GM12873 (cell line): ENCODE data around the gene TESK1.

Experiments used
- TF ChIP-seq, protein P1 (sequence below): IDR thresholded peaks from 2 replicates; pipeline ENCODE4 v1.5.1; 2012; ENCODE audit warnings: low read depth, mild to moderate bottlenecking, moderate library complexity, low read length, control low read depth; ENCODE audit not compliant: insufficient read depth; ENCODE audit errors: missing control alignments

TESK1 gene

DNA sequence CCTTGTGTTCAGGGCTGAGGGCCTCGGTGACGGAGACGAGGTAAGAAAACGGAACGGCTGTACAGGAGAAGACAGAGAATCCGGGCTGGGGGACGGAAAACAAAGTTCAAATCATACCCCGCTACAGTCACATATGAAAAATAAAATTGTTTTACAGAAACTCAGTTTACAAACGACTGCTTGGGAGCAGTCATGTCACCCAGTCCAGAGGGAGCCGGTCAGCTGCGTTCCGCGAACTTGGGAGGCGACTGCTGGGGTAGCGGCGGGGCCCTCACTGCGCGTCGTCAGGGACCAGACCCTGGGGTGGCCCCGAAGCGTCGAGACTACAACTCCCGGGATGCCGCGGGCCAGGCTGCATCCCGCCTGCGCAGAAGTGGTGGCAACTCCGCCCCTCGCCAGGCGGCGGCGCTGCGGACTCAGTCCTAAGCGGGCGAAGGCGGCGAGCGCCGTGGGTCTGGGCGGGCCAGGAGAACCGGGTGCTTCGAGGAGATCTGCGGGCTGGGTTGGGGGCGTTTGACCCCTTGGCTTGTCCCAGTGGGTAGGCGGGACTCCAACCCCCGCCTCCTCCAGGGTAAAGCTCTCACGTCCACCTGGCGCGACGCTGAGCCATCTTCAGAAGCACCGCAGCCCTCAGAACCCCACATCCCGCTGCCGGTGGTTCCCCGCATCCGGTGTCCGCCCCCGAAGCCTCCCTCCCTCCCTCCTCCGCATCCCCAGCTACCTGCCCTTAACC, 41.6 kb downstream of the TESK1 start:
- TF ChIP-seq, protein P1, sequence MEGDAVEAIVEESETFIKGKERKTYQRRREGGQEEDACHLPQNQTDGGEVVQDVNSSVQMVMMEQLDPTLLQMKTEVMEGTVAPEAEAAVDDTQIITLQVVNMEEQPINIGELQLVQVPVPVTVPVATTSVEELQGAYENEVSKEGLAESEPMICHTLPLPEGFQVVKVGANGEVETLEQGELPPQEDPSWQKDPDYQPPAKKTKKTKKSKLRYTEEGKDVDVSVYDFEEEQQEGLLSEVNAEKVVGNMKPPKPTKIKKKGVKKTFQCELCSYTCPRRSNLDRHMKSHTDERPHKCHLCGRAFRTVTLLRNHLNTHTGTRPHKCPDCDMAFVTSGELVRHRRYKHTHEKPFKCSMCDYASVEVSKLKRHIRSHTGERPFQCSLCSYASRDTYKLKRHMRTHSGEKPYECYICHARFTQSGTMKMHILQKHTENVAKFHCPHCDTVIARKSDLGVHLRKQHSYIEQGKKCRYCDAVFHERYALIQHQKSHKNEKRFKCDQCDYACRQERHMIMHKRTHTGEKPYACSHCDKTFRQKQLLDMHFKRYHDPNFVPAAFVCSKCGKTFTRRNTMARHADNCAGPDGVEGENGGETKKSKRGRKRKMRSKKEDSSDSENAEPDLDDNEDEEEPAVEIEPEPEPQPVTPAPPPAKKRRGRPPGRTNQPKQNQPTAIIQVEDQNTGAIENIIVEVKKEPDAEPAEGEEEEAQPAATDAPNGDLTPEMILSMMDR, result peak; percentile 95

DNA sequence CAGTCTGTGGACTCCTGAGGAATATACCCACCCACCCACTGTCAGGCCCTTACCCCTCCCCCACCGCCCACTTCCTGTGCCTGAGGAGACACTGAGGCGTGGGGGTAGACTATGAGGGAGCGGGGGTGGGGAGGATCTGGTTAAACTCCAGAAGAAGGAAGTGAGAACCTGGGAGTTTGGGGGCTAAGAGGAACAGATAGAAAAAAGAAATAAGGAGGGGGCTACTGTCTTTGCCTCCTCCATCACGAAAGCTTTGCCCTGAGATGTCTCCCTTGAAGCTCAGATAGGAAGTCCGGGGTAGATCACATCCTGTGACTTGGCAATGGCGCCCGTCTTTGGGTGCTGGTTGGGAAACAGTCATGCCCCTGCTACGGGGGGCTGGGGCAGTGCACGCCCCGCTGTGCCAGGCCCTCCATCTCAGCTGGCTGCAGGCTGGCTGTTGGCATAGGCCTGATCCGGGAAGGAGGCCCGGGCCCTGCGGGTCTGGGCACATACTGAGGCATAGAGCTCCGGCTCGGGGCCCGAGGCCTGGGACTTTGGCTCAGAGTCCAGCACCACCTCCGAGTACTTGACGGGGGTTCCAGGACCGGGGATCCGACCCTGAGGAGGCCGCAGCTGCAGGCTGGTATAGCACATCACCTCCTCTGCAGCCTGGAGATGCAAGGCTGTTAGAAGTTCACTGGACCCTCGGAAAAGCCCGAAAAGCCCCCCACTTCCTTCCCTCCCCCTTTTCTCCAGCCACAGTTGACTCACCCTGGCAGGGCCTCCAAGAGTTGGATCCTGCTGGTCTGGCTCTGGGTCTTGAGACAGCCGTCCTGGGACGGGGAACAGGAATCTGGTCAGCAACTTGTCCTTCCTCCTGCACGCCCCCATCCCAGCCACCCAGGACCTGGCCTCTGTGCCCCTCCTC, 44.6 kb downstream of the TESK1 start:
- TF ChIP-seq, protein P1, result no peak

DNA sequence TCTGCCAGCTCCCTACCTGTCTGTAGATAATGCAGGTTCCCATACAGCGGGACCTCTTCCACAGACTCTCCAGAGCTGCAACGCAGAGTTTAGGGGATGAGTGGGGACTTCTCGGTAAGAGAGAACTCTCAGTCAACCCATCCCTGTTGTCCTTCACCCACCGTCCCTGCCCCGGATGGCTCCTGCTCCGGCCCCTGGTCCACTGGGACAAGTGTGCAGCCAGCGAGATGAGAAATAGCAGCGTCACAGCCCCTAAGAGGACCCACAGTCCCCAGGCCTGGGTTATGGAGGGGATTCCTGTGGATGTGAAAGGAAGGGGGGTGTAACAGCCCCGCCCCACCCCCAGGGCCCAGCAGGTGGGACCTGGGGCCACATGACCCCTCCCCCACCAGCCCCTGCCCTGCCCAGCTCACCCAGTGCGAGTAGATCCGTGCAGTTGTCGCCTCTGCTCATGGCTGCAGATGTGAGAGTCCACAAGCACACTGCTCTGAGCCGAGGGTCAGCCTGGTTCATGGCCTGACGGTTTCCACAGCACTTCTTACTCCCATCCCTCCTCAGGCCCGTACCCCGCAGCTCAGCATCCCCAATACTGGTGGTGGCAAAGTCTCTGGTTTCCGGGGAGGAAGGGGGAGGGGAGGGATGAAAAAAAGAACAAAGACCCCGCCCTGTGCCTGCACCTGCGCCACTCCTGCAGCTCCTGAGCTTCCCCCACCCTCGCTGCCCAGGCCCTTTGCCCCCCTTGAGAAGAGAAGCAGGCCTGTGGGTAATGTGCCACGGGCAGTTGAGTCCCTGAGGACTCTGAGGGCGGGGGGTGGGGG, 45.5 kb downstream of the TESK1 start, which contains the start of gene SIT1:
SIT1 (minus strand) TSS at position 591 of the 818 bp plus-strand sequence; CDS start at position 513, 78 bp downstream.
- TF ChIP-seq, protein P1, result no peak

DNA sequence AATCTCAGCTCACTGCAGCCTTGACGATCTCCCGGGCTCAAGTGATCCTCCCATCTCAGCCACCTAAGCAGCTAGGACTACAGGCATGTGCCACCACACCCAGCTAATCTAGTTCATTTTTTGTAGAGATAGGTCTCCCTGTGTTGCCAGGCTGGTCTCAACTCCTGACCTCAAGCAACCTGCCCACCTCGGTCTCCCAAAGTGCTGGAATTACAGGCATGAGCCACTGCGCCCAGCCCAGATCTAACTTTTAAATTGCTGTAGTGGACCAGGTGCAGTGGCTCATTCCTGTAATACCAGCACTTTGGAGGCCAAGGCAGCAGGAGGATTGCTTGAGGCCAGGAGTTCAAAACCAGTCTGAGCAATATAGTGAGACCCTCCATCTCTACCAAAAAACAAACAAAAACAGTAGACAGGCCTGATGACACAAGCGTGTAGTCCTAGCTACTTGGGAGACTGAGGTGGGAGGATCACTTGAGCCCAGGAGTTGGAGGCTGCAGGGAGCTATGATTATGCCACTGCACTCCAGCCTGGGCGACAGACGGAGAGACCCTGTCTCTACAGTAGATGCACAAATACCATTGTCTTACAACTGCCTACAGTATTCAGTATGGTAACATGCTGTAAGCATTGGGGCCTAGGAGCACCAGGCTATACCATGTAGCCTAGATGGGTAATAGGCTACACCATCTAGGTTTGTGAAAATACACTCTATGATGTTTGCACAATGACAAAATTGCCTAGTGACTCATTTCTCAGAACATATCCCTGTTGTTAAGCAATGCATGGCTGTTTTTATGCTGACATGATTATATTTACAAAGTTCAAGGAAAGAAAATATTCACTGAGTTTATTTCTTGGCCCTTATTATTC, 47.1 kb downstream of the TESK1 start:
- TF ChIP-seq, protein P1, result no peak

DNA sequence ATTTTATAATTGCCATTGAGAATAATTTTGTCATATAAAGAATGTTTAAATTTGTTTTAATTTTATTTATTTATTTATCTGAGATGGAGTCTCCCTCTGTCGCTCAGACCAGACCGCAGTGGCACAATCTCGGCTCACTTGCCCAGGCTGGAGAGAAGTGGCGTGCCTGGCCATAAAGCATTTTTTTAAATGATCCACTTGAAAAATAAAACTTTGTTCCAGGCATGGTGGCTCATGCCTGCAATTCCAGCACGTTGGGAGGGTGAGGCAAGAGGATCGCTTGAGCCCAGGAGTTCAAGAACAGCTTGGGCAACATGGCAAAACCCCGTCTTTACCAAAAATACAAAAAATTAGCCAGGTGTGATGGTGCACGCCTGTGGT, 47.8 kb downstream of the TESK1 start:
- TF ChIP-seq, protein P1, result no peak

DNA sequence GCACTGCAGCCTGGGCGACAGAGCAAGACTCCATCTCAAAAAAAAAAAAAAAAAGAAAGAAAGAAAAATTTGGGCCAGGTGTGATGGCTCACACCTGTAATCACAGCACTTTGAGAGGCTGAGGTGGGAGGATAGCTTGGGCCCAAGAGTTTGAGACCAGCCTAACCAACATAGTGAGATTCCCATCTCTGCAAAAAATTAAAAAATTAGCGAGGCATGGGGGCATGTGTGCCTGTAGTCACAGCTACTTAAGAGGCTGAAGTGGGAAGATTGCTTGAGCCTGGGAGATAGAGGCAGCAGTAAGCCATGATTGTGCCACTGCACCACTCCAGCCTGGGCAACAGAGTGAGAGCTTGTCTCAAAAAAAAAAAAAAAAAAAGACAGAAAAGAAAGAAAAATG, 48.5 kb downstream of the TESK1 start:
- TF ChIP-seq, protein P1, result no peak
